Stimulated activated CD4-positive, alpha-beta T cell treated with anti-CD3 and anti-CD28 coated beads, TNF-alpha, amount 100 ng/mL, for 48 hours (primary cell): ENCODE measurements around the gene BRICD5.
A peak's percentile ranks its signal among the peaks of the same experiment; 100 is the strongest.
"Not testable (repeated sequence)": the region's sequence is repeated elsewhere in the genome, so short reads cannot be mapped to it uniquely, and the experiment has no call there.

Experiments used
- DNase-seq, 3 donors: peaks; one replicate each; pipeline ENCODE4 v3.0.0-alpha.2; 2020; ENCODE audit warnings: low read depth in 3 of 3

BRICD5 gene

DNA sequence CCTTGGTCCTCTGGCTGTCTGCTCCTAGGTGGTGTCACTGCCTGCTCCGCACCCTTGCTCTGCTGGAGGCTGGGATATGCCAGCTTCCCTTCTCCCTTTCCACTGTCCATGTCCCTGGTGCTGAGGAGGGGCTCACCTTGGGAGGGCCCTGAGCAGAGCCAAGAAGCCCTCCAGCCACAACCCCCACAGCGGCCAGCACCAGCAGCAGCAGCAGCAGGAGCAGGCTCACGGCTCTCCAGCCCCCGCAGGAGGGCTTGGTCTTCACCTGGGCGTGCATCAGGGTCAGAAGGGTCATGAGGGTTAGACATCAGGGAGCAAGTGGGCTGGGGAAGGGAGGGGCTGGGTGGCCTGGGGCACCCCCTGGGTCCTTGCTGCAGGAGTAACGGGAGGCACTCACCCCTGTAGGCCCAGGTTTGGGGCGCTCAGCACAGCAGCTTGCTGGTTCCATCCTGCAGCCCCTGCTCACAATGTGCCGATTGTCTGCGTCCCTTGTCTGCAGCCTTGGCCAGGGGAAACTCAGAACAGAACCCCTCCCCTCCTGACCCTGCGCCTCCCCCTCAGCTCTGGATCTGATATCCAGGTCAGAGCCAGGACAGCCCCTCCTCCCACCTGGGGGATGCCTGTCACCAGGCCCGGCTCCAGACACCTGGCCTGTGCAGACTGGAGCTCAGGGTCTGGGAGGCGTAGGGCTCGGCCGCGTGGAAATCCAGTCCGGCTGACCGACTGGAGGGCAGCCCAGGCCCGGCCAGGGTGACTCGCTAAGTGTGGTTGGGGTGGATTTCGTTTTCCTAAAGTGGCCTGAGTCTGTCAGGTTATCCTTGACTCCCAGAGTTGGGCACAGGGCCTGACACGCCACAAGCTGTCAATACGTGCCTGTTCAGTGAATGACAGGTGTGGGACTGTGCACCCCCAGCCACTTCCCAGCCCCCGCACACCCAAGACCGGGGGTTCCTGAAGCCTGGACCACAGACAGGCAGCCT is at the start of gene BRICD5:
TSS of gene BRICD5 (minus strand) at position 478 of the 980 bp plus-strand sequence. CDS start at position 448, 30 bp downstream.
- DNase-seq: no peak

DNA sequence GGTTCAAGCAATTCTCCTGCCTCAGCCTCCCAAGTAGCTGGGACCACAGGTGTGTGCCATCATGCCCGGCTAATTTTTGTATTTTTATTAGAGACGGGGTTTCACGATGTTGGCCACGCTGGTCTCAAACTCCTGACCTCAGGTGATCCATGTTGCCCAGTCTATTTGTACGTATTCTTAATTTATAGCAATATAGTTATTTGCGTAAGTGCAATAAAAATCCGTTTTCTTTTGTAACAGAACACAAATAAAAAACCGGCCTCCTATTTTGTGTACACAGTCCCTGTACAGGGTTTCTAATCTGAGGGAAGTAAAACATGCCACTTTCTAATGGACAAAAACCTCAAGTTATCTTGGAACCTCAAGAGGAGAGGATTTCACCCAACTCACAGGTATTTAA is 49.6 kb upstream of the BRICD5 start:
- DNase-seq: no peak

DNA sequence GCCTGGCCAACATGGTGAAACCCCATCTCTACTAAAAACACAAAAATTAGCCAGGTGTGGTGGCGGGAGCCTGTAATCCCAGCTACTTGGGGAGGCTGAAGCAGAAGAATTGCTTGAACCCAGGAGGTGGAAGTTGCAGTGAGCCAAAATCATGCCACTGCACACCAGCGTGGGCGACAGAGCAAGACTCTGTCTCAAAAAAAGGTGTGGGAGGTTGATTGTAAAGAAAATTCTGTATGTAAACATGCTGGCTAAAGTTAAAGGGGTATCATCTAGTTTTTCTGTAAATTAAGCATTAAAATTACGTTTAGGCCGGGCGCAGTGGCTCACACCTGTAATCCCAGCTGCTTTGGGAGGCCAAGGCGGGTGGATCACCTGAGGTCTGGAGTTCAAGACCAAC is 47.9 kb upstream of the BRICD5 start:
- DNase-seq: not testable (repeated sequence)

DNA sequence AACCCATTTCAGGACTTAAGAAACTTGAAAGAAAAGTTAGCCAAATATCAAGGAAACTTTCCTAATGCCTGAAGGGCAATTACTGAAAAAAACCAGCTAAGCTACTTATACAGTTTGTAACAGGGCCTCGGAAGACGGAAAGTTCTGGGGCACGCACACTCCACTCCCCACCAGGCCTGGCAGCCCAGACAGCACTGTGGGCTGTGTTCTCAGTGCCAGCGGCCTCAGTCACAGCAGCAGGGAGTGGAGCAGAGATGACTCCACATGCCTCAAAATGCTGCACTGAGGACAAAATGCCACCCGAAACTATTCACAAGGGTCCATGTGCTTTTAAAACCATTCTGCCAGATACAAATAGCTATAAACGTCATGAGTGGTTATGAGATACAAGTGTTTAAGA is 47.1 kb upstream of the BRICD5 start:
- no peak for DNase-seq

DNA sequence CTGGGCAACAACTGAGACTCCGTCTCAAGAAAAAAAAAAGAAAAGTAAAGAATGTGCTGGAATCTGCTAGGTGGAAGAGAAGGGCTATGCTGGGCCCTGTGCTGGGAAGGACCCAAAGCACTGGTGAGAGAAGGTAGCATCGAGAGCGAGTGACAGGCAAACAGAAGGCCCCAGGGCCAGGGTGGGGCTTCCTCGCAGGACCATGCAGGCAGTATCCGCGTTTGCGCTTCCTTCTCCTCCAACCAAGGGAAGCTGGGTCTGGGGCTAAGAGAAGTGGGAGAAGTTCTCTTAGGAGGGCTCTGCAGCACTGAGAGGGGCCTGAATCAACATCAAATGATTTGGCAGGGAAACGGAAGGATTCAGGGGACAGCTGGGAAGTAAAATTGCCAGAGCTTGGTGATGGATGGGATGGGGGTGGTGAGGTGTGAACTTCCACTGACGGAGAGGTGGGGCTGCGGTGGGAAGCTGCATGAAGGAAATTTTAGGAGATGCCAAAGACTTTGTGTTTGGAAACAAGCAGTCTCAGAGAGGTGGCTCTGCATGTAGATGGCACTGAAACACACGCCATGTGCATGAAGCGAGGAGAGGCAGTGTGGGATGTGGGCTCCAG is 46.0 kb upstream of the BRICD5 start:
- no peak for DNase-seq

DNA sequence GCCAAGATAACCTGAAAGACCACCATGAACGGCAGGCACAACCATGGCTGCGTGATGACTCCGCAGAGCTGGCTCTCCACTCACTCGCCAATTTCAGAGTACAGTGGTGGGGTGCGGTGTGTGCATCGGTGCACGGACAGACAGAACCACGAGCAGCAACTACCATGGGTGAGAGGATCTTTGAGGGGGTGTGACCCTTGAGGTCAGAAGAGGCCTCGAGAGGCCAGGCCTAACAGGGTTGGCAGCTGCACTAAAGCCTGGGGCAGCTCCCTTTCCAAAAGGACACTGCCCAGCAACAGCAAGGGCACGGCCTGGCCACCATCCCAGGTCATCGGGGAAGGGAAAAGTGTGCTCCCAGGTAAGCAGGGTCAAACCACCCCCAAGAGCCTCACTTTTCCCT is 42.6 kb upstream of the BRICD5 start:
- DNase-seq: no peak

DNA sequence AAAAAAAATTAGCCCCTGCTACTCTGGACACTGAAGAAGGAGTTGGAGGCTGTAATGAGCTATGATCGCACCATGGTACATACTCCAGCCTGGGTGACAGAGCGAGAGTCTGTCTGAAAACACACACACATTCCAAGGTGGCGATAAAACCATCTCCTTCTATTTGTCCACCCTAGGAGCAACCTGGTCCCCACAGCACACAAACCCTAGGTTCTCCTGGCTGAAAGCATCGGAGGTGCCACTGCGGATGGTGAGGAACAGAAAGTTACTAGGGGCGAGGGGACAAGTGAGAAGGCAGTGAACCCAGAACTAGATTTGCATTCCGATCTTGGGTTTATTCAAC is 42.1 kb upstream of the BRICD5 start:
- DNase-seq: no peak

DNA sequence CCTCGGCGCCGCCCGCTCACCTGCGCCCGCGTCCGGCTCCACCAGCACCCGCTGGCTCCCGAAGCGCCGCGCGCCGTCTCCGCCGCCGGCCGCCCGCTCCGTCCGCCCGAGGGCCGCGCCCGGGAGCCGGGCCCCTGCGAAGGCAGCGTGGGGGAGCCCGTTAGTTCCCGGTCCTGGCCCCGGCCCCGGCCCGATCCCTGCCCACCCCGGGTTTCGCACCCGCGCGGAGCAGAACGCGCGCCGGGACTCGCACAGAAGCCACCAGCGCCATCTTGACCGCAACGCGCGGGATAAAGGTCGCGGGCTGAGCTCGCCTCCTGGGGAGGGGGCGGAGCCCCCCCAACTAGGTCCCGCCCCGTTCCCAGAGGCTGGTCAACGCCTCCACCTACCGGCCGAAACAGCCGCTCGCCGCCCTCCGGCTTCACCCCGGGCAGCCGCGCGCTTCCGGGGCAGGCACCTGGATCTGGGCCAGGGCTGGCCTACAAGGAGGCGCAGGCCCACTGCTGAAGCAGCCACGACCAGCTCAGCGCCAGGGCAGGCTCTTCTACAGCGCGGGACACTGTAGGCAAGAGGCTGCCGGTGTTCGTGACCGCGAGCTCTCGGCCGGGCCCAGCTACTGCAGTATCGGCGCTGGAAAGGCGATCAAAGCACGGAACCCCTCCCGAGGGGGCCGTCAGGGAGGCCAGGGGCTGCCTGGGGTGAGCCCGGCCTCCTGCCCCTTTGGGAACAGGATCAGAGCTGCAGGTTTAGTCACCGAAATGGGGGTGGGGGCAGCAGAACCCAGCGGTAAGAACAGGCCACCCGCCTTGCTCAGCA is 40.8 kb upstream of the BRICD5 start, which contains the start of gene ECI1:
TSS of gene ECI1 (minus strand) at position 292 of the 816 bp plus-strand sequence. CDS start at position 271, 21 bp downstream.
- DNase-seq: peak; percentile 74 to 82 (median 79)

DNA sequence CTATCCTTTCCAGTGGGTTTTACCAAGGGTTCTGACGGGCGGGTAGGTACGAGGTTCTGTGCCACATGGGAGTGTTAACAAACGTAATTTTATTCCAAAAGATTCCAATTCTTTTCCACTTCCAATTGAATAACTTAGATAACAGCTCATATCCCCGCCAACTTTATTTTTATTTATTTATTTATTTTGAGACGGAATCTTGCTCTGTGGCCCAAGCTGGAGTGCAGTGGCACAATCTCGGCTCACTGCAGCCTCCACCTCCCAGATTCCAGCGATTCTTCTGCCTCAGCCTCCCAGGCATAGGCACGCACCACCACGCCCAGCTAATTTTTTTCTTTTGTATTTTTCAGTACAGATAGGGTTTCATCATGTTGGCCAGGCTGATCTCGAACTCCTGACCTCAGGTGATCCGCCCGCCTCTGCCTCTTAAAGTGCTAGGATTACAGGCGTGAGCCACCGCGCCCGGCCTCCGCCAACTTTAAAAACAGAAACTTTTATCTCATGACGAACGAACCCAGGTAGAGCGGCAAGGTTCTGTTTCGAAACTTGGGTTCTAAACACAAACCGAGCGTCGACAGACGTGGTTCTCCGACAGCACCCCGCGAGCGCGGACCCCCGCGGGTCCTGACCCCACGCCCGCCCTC is 40.1 kb upstream of the BRICD5 start:
- no peak for DNase-seq

DNA sequence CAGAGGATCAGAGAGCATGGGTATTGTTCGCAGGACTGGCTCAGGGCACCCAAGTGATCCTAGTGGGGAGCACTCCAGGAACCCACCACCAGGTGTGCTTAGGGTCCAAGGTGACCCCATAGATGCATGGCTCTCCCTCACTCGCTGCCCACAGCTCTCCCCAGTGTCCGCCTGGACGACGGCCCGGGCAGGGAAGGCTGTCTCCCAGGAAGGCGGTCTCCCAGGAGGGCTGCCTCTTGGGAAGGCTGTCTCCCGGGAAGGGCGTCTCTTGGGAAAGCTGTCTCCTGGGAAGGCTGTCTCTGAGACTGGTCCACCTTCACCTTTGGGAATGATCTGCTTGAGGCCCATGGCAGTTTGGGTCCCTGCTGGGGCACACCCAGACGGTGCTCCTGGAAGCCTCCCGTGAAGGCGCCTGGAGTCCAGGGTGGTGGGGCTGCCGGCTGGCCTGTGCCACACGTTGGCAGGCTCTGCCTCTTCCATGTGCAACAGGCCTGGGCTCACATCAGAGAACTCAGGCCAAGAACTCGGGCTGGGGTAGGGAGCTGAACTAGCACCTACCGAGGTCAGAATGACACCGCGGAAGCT is 35.7 kb upstream of the BRICD5 start:
- no peak for DNase-seq

DNA sequence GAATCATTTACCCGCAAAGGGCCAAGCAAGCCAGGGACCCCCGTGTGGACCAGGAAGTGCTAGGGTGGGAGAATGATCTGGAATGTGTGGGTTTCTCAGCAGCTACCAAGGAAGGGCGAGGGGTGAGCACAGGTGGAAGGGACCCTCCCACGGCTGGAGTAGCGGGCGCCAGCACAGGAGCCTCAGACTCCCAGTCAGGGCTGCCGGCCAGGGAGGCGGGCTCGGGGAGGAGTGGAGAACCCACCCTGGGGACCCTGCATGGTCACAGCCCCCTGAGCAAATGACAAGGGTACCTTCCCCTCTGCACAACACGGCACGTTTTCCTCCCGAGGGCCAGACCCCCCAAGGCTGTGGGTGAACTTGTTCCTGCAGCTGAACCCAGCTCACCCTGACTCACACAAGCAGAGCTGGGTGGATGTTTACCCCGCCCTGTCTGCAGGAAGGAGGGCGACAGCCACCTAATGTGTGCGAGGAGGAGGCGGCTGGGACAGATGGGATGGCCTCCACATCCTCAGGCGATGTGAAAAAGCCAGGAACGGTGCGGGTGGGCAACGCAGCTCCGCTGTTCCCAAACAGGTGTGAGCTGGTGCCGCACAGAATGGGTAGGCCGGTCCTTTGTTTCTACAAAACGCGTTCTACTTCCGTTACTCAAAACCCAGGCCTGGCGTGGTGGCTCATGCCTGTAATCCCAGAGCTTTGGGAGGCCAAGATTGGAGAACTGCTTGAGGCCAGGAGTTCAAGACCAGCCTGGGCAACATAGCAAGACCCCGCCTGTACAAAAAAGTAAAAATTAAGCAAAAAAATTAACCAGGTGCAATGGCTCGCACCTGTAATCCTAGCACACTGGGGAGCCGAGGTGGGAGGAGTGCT is 34.5 kb upstream of the BRICD5 start:
- no peak for DNase-seq

DNA sequence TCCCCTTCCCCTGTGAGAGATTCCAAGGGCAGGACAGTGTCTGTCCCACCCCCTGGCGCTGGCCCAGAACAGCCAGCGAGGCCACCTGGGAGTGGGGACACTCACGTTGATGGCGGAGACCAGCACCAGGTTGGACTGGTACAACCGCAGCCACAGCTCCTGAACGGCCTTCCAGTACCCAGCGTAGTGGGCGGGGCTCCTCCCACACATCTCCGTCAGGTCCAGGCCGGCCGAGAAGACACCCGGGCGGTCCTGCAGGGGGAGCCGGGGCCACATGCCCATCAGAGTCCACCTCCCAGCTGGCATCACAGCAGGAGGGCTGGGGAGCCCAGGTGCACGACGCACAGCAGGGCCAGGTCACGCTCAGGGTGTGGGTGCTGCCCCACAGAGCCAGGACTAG is 33.6 kb upstream of the BRICD5 start:
- DNase-seq: no peak

DNA sequence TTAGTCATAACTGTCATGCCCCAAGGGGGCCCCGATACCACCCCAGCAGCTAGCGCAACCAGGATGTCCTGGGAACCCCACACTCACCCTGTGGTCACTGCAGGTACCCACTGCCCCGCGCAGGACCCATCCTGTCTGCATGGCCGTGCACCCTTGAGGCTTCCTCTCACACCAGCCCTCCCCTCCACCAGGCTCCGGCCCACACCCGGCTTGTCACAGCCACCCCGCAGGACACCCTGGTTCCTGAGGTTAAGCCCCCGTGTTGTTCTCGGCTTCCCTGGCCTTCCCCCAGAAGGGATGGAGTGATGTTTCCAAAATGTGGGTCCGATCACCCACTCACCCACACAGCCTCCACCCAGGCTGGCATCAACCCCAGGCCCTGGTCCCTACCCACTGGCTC is 33.1 kb upstream of the BRICD5 start:
- no peak for DNase-seq

DNA sequence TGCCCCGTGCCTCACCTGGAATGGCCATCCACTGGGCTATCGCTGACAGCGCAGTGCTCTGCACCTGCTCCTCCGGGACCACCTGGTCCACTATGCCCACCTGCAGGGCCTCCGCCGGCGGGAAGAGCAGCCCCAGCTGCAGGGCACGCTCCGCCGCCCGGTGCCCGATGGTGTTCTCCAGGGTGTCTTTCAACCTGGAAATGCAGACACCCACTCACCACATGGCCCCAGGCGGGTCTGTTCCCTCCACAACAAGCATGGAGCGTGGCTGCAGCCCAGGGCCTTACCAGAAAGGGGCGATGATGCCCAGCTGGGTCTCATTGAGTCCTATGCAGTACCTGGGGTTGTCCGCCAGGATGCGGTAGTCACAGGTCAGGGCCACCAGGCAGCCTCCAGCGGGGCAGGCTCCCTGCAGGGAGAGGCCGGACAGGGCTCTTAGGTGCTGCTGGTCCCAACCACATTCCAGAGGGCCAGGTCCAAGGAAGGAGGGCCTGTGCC is 32.4 kb upstream of the BRICD5 start:
- no peak for DNase-seq

DNA sequence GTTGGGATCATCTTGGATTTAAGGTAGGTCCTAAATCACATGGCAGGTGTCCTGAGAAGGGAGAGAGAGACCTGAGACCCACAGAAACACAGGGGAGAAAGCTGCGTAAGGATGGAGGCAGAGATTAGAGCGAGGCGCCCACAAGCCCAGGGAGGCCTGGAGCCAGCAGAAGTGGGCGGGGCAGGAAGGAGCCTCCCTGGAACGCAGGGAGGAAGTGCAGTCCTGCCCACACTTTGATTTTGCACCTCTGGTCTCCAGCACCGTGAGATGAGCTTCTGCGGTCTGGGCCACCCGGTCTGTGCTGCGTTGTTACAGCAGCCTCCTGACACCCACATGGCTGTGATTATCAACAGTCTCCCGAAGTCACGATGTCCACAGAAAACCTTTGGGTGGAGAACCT is 31.9 kb upstream of the BRICD5 start:
- no peak for DNase-seq

DNA sequence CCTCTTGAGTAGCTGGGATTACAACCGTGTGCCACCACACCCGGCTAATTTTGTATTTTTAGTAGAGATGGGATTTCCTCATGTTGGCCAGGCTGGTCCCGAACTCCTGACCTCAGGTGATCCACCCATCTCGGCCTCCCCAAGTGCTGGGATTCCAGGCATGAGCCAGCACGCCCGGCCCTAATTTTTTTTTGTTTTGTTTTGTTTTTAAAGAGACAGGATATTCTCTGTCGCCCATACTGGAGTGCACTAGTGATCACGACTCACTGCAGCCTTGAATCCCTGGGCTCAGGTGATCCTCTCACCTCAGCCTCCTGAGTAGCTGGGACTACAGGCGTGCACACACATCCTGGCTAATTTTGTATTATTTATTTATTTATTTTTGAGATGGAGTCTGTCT is 29.7 kb upstream of the BRICD5 start:
- DNase-seq: not testable (repeated sequence)

DNA sequence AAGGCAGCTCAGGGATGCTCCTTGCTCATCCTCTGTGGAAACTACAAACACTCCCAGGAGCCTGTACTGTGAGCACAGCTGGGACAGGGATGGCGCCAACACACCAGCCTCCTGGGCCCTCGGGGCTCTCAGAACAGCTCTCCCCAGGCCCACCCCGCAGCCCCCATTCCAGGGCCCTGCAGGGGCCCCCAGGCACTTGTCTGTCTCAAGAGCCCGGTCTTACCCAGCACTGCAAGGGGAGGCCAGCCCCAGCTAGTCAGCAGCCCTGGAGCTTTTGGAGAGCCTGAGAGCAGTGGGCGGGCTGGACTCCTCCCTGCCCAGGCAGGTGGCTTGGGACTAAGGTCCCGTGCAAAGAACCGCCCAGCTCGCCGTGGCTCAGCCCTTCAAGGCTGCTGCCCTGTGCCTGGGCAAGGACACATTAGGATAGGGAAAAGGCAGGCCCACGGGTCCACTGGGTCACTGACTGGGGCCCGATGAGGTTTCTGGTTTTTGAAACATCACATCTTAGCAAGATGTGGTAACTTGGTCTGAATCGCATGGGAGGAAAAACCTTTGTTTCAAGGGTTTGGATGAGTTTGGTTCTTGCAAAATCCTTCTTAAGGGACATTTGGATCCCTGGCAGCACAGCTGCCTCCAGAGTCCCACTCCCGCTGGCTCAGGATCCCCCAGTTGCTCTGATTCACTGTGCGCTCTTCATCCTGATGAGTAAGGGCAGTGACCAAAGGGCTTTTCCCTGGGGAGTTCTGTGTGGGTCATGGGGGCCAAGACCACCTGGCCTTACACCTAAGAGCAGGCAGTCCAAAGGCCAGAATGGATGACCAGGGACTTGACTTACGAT is 28.4 kb upstream of the BRICD5 start:
- DNase-seq: no peak

DNA sequence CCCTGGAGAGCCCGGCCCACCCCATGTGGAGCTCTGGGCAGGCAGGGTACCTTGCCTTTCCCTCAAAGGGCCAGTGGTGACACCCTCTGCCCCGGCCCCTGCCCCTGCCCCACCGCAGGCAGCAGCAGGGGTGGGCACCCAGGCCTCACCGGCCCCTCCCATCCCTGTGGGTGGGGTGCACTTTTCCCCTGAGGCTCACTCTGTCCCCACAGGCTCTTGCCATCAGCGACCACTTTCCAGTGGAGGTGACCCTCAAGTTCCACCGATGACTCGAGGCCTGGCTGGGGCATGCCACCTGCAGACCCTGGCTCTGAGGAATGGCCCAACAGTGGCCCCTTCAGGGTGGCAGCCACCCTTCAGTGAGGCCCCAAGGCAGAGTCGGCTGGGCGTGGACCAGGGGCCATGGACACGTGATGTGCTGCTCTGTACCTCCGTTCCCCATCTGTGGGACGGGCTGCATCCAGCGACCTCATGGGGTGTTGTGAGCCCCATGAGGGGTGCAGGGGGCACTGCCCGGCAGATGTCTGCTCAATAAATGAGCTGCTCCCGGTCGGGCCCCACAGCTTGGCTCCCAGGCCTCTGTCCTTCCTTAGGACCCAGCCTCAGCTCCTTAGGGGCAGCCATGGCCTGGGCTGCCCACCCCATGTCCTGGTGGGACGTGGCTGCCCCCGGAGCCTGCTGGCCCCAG is 27.6 kb upstream of the BRICD5 start:
- no peak for DNase-seq
